ENCODE results near the gene KIAA0232. TPM values are rescaled to one million over a fixed set of nuclear protein-coding genes. Genes with fewer than 3 reads are reported as not detected.

KIAA0232 gene
- total and polyA plus RNA-seq, 9 of the 15 experiments (the other 6 are each of a cell fraction or from before 2014, with no cell fraction given), result 3.5 to 17.4 (median 13.0) TPM

DNA sequence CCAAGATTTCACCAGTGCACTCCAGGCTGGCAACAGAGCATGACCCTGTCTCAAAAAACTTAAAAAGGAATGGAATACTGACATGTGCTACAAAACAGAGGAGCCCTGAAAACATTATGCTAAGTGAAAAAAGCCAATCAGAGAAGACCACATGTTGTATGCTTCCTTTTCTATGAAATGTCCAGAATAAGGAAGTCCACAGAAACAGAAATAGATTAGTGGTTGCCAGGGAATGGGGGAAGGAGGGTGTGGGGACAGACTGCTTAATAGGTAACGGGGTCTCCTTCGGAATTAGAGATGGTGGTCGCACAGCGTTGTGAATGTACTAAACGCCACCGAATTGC lies 30.1 kb upstream of the KIAA0232 start (continued):
- TF ChIP-seq, protein P1, sequence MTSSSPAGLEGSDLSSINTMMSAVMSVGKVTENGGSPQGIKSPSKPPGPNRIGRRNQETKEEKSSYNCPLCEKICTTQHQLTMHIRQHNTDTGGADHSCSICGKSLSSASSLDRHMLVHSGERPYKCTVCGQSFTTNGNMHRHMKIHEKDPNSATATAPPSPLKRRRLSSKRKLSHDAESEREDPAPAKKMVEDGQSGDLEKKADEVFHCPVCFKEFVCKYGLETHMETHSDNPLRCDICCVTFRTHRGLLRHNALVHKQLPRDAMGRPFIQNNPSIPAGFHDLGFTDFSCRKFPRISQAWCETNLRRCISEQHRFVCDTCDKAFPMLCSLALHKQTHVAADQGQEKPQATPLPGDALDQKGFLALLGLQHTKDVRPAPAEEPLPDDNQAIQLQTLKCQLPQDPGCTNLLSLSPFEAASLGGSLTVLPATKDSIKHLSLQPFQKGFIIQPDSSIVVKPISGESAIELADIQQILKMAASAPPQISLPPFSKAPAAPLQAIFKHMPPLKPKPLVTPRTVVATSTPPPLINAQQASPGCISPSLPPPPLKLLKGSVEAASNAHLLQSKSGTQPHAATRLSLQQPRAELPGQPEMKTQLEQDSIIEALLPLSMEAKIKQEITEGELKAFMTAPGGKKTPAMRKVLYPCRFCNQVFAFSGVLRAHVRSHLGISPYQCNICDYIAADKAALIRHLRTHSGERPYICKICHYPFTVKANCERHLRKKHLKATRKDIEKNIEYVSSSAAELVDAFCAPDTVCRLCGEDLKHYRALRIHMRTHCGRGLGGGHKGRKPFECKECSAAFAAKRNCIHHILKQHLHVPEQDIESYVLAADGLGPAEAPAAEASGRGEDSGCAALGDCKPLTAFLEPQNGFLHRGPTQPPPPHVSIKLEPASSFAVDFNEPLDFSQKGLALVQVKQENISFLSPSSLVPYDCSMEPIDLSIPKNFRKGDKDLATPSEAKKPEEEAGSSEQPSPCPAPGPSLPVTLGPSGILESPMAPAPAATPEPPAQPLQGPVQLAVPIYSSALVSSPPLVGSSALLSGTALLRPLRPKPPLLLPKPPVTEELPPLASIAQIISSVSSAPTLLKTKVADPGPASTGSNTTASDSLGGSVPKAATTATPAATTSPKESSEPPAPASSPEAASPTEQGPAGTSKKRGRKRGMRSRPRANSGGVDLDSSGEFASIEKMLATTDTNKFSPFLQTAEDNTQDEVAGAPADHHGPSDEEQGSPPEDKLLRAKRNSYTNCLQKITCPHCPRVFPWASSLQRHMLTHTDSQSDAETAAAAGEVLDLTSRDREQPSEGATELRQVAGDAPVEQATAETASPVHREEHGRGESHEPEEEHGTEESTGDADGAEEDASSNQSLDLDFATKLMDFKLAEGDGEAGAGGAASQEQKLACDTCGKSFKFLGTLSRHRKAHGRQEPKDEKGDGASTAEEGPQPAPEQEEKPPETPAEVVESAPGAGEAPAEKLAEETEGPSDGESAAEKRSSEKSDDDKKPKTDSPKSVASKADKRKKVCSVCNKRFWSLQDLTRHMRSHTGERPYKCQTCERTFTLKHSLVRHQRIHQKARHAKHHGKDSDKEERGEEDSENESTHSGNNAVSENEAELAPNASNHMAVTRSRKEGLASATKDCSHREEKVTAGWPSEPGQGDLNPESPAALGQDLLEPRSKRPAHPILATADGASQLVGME (CRISPR knock-in tag; IDR thresholded peaks at IDR 0.05), result no peak
- TF ChIP-seq HDAC8 (tag; IDR thresholded peaks at IDR 0.05) (no peak), ZNF609 (CRISPR knock-in tag; IDR thresholded peaks at IDR 0.05; ENCODE audit: borderline replicate concordance) (no peak), KAT8 (IDR thresholded peaks at IDR 0.05; ENCODE audit: low read depth) (no peak), EP300 (IDR thresholded peaks at IDR 0.05; ENCODE audit: low read length) (no peak), TAF9B (IDR thresholded peaks at IDR 0.05; ENCODE audit: partially characterized antibody) (no peak), GATAD2A (IDR thresholded peaks at IDR 0.05) (peak; percentile 57; the same call in 1 of the 2 replicates), SMARCA5 (IDR thresholded peaks at IDR 0.05) (no peak), LARP7 (IDR thresholded peaks at IDR 0.05) (no peak), TOE1 (IDR thresholded peaks at IDR 0.05; ENCODE audit: borderline replicate concordance) (no peak), TOE1 (CRISPR knock-in tag; IDR thresholded peaks at IDR 0.05; ENCODE audit: borderline replicate concordance, low read depth) (no peak), ARID2 (IDR thresholded peaks at IDR 0.05) (no peak), SPI1 (IDR thresholded peaks at IDR 0.05; ENCODE audit: borderline replicate concordance, low read depth, low read length) (peak; percentile 93), NR3C1 (CRISPR knock-in tag; IDR thresholded peaks at IDR 0.05) (no peak), CTBP1 (IDR thresholded peaks at IDR 0.05; ENCODE audit: borderline replicate concordance) (no peak), SRF (CRISPR knock-in tag; IDR thresholded peaks at IDR 0.05) (no peak), FOXK1 (CRISPR knock-in tag; IDR thresholded peaks at IDR 0.05; ENCODE audit: borderline replicate concordance) (no peak)

Data from K562 (cell line).